Mesenchymal stem cell (in vitro differentiated cells and primary cell): Measurements from ENCODE around the gene ADSL.

ENCODE experiments used
- DNase-seq: peaks from one replicate; pipeline ENCODE4 v3.0.0-alpha.2; 2013
- H2AFZ ChIP-seq: one replicate; pipeline ENCODE4 v1.6.1; 2013; ENCODE audit warnings: low read depth, mild to moderate bottlenecking, control low read depth, inconsistent platforms, low read length, moderate library complexity
- H2AK5ac ChIP-seq: 2 replicates; pipeline ENCODE4 v1.6.1; 2013; ENCODE audit warnings: low read length, moderate library complexity, mild to moderate bottlenecking, inconsistent platforms; ENCODE audit not compliant: severe bottlenecking
- H2BK120ac ChIP-seq: one replicate; pipeline ENCODE4 v1.6.1; 2013; ENCODE audit warnings: low read depth, mild to moderate bottlenecking, inconsistent platforms, low read length, moderate library complexity
- H2BK12ac ChIP-seq, 2 experiments: one replicate each; pipeline ENCODE4 v1.6.1; 2013; ENCODE audit warnings: inconsistent platforms in 2 of 2, low read length in 2 of 2, mild to moderate bottlenecking in 2 of 2, moderate library complexity in 2 of 2, control low read depth in 1 of 2
- H2BK15ac ChIP-seq: one replicate; pipeline ENCODE4 v1.6.1; 2013; ENCODE audit warnings: mild to moderate bottlenecking, low read depth, inconsistent platforms; ENCODE audit not compliant: poor library complexity, severe bottlenecking
- H2BK5ac ChIP-seq: 2 replicates; pipeline ENCODE4 v1.6.1; 2013; ENCODE audit warnings: low read depth, mild to moderate bottlenecking, low read length, control low read depth, inconsistent platforms; ENCODE audit not compliant: poor library complexity, severe bottlenecking
- H3K14ac ChIP-seq, 2 experiments: one replicate each; pipeline ENCODE4 v1.6.1; 2013; ENCODE audit warnings: inconsistent platforms in 2 of 2, low read length in 2 of 2, control low read depth in 1 of 2, mild to moderate bottlenecking in 1 of 2, moderate library complexity in 1 of 2
- H3K18ac ChIP-seq, 2 experiments: one replicate each; pipeline ENCODE4 v1.6.1; 2013; ENCODE audit warnings: inconsistent platforms in 2 of 2, low read length in 2 of 2, control low read depth in 1 of 2, low read depth in 1 of 2, mild to moderate bottlenecking in 1 of 2
- H3K23ac ChIP-seq, 2 experiments: one replicate each; pipeline ENCODE4 v1.6.1; 2013; ENCODE audit warnings: inconsistent platforms in 2 of 2, low read length in 2 of 2, mild to moderate bottlenecking in 2 of 2, moderate library complexity in 2 of 2, control low read depth in 1 of 2
- H3K27ac ChIP-seq: 2 replicates; pipeline ENCODE4 v1.5.1; 2013; ENCODE audit warnings: mild to moderate bottlenecking, moderate library complexity, low read length, control low read depth, inconsistent platforms; ENCODE audit not compliant: poor library complexity, severe bottlenecking
- H3K27me3 ChIP-seq, 2 experiments: 2 replicates each; pipeline versions ENCODE4 v1.6.1 to v1.7.0; 2013; ENCODE audit warnings: low read length in 2 of 2, mild to moderate bottlenecking in 2 of 2, moderate library complexity in 2 of 2, control low read depth in 1 of 2, inconsistent platforms in 1 of 2; ENCODE audit not compliant: control insufficient read depth in 1 of 2, insufficient read depth in 1 of 2
- H3K36me3 ChIP-seq, 2 experiments: 2 replicates each; pipeline versions ENCODE4 v1.6.1 to v1.7.0; 2013; ENCODE audit warnings: low read length in 2 of 2, control low read depth in 1 of 2, inconsistent platforms in 1 of 2, low read depth in 1 of 2, mild to moderate bottlenecking in 1 of 2; ENCODE audit not compliant: insufficient read depth in 2 of 2, control insufficient read depth in 1 of 2
- H3K4ac ChIP-seq, 2 experiments: one replicate each; pipeline ENCODE4 v1.6.1; 2013; ENCODE audit warnings: inconsistent platforms in 2 of 2, low read length in 2 of 2, mild to moderate bottlenecking in 2 of 2, moderate library complexity in 2 of 2, control low read depth in 1 of 2, low read depth in 1 of 2
- H3K4me1 ChIP-seq: 2 replicates; pipeline ENCODE4 v1.6.1; 2013; ENCODE audit warnings: low read depth, low read length, control low read depth; ENCODE audit not compliant: control insufficient read depth, insufficient read depth
- H3K4me2 ChIP-seq: 2 replicates; pipeline ENCODE4 v1.6.1; 2013; ENCODE audit warnings: low read length, mild to moderate bottlenecking, inconsistent platforms; ENCODE audit not compliant: poor library complexity, severe bottlenecking
- H3K4me3 ChIP-seq, 2 experiments: 2 replicates each; pipeline versions ENCODE4 v1.5.1 to v1.7.0; 2013; ENCODE audit warnings: low read length in 2 of 2, mild to moderate bottlenecking in 2 of 2, control low read depth in 1 of 2, low read depth in 1 of 2; ENCODE audit not compliant: insufficient read depth in 1 of 2
- H3K79me1 ChIP-seq: replicated peaks from 2 replicates; pipeline ENCODE4 v1.6.1; 2013; ENCODE audit warnings: mild to moderate bottlenecking, control low read depth, low read length, inconsistent platforms; ENCODE audit not compliant: poor library complexity, severe bottlenecking
- H3K9ac ChIP-seq: 2 replicates; pipeline ENCODE4 v1.7.0; 2013; ENCODE audit warnings: mild to moderate bottlenecking, low read length, moderate library complexity
- H3K9me3 ChIP-seq: 2 replicates; pipeline ENCODE4 v1.7.0; 2013; ENCODE audit warnings: mild to moderate bottlenecking, low read length; ENCODE audit not compliant: control insufficient read depth
- H4K8ac ChIP-seq: one replicate; pipeline ENCODE4 v1.6.1; 2013; ENCODE audit warnings: inconsistent platforms, mild to moderate bottlenecking, low read length, moderate library complexity
- H4K91ac ChIP-seq: one replicate; pipeline ENCODE4 v1.6.1; 2013; ENCODE audit warnings: mild to moderate bottlenecking, low read length, inconsistent platforms
- WGBS: methylation state at CpG from one replicate; pipeline ENCODE4 v1.1.7; 2013; ENCODE audit warnings: mixed read lengths; 5-methylcytosine and 5-hydroxymethylcytosine counted together

Gene ADSL

GRCh38 chr22:40406063-40406890, 60.0 kb downstream of the ADSL start:
- WGBS, result 96% methylated on average over 31 of the region's 31 CpGs
- Histone ChIP-seq H3K79me1 (peaks cover 39% of the 10 kb centered on the region), H3K4me1 (peaks cover 4% of the 10 kb centered on the region), H2BK15ac (no peak overlapping the region), H3K4me2 (no peak overlapping the region), H3K9me3 (no peaks in the 10 kb centered on the region), H3K4ac (no peak overlapping the region), H3K27me3 (no peaks in the 10 kb centered on the region), H3K9ac (no peak overlapping the region), H2BK5ac (no peak overlapping the region), H3K14ac (no peak overlapping the region), H3K4me3 (no peak overlapping the region), H4K8ac (no peak overlapping the region), H2BK12ac (no peak overlapping the region), H2BK120ac (no peak overlapping the region), H3K23ac (no peak overlapping the region), H3K27ac (no peak overlapping the region), H3K18ac (no peak overlapping the region), H2AK5ac (no peak overlapping the region), H4K91ac (no peak overlapping the region), H3K36me3 (peaks cover 91 to 98% of the 10 kb centered on the region in 2 experiments), H2AFZ (no peak overlapping the region)
- DNase-seq, result no peak

- no peaks in the 10 kb centered on the region for H3K27me3 ChIP-seq
- H3K4me1 ChIP-seq, result peaks cover 4% of the 10 kb centered on the region
- no peak overlapping the region for H4K8ac ChIP-seq
- no peak overlapping the region for H2BK15ac ChIP-seq
- H3K36me3 ChIP-seq, result peaks cover 86 to 96% of the 10 kb centered on the region in 2 experiments
- H2BK5ac ChIP-seq, result no peak overlapping the region
- no peak overlapping the region for H3K4me2 ChIP-seq
- no peak overlapping the region for H2BK120ac ChIP-seq
- H3K9me3 ChIP-seq, result no peaks in the 10 kb centered on the region
- H3K9ac ChIP-seq, result no peak overlapping the region
- H3K79me1 ChIP-seq, result peaks cover 39% of the 10 kb centered on the region
- WGBS, result 95% methylated on average over 34 of the region's 37 CpGs
- H2BK12ac ChIP-seq, result no peak overlapping the region
- H2AFZ ChIP-seq, result no peak overlapping the region
- no peak overlapping the region for H3K4me3 ChIP-seq
- no peak overlapping the region for H3K23ac ChIP-seq
- H3K18ac ChIP-seq, result no peak overlapping the region
- H3K14ac ChIP-seq, result no peak overlapping the region
- DNase-seq, result no peak
- no peak overlapping the region for H3K4ac ChIP-seq
- no peak overlapping the region for H2AK5ac ChIP-seq
- H3K27ac ChIP-seq, result no peak overlapping the region
- H4K91ac ChIP-seq, result no peak overlapping the region
These were observed 60.9 kb downstream of the ADSL start for GRCh38 chr22:40407021-40407761.

- no peak overlapping the region for H3K14ac ChIP-seq
- H3K27ac ChIP-seq, result no peak overlapping the region
- H2AK5ac ChIP-seq, result no peak overlapping the region
- no peak overlapping the region for H4K8ac ChIP-seq
- WGBS, result 96% methylated on average over 32 of the region's 32 CpGs
- no peak overlapping the region for H3K23ac ChIP-seq
- H3K18ac ChIP-seq, result no peak overlapping the region
- no peak overlapping the region for H2BK5ac ChIP-seq
- H3K36me3 ChIP-seq, result peaks cover 83 to 94% of the 10 kb centered on the region in 2 experiments
- no peak overlapping the region for H3K9ac ChIP-seq
- no peak overlapping the region for H4K91ac ChIP-seq
- peaks cover 36% of the 10 kb centered on the region for H3K79me1 ChIP-seq
- H3K4me3 ChIP-seq, result no peak overlapping the region
- no peaks in the 10 kb centered on the region for H3K9me3 ChIP-seq
- H3K27me3 ChIP-seq, result no peaks in the 10 kb centered on the region
- H2BK12ac ChIP-seq, result no peak overlapping the region
- H2AFZ ChIP-seq, result no peak overlapping the region
- no peak for DNase-seq
- H3K4ac ChIP-seq, result no peak overlapping the region
- no peak overlapping the region for H2BK15ac ChIP-seq
- peaks cover 4% of the 10 kb centered on the region for H3K4me1 ChIP-seq
- no peak overlapping the region for H3K4me2 ChIP-seq
- no peak overlapping the region for H2BK120ac ChIP-seq
These were observed 61.8 kb downstream of the ADSL start for GRCh38 chr22:40407831-40408717.
